ENCODE measurements around the gene CNN3. TPM values are rescaled to one million over a fixed set of nuclear protein-coding genes. Genes with fewer than 3 reads are reported as not detected.

Gene CNN3
- total RNA-seq, 1 donor = 485 TPM

- no peak for TF ChIP-seq CTCF (IDR thresholded peaks at IDR 0.05; ENCODE audit: insufficient read depth, low read depth, low read length)
- peak overlapping the region; percentile 90 for H3K4me3 ChIP-seq (ENCODE audit: low read depth, low read length)
Measured at GRCh38 chr1:94922761-94923331, 4.1 kb downstream of the CNN3 start.

GRCh38 chr1:94921977-94922376, 4.9 kb downstream of the CNN3 start:
- TF ChIP-seq CTCF (IDR thresholded peaks at IDR 0.05; ENCODE audit: insufficient read depth, low read depth, low read length) = no peak
- no peak for DNase-seq (ENCODE audit: low read depth)
- H3K4me3 ChIP-seq (ENCODE audit: low read depth, low read length) = peak overlapping the region; percentile 90

More at GRCh38 chr1:94922761-94923331, 4.1 kb downstream of the CNN3 start:
- DNase-seq (ENCODE audit: low read depth) = peak; percentile 85

GRCh38 chr1:94920061-94920460, 6.8 kb downstream of the CNN3 start:
- DNase-seq (ENCODE audit: low read depth) = no peak
- TF ChIP-seq CTCF (IDR thresholded peaks at IDR 0.05; ENCODE audit: insufficient read depth, low read depth, low read length) = no peak
- H3K4me3 ChIP-seq (ENCODE audit: low read depth, low read length) = peak overlapping the region; percentile 90

- no peak for DNase-seq (ENCODE audit: low read depth)
- peak overlapping the region; percentile 90 for H3K4me3 ChIP-seq (ENCODE audit: low read depth, low read length)
- TF ChIP-seq CTCF (IDR thresholded peaks at IDR 0.05; ENCODE audit: insufficient read depth, low read depth, low read length) = no peak
Measured at GRCh38 chr1:94919241-94920030, 7.5 kb downstream of the CNN3 start.

GRCh38 chr1:94917251-94917650, 9.7 kb downstream of the CNN3 start:
- DNase-seq (ENCODE audit: low read depth) = no peak
- no peak for TF ChIP-seq CTCF (IDR thresholded peaks at IDR 0.05; ENCODE audit: insufficient read depth, low read depth, low read length)
- no peak overlapping the region for H3K4me3 ChIP-seq (ENCODE audit: low read depth, low read length)

- H3K4me3 ChIP-seq (ENCODE audit: low read depth, low read length) = no peak overlapping the region
- no peak for DNase-seq (ENCODE audit: low read depth)
- no peak for TF ChIP-seq CTCF (IDR thresholded peaks at IDR 0.05; ENCODE audit: insufficient read depth, low read depth, low read length)
Measured at GRCh38 chr1:94912263-94913184, 14.4 kb downstream of the CNN3 start.

Measured in fibroblast of villous mesenchyme (primary cell).